Stomach (tissue), 4 donors: Measurements from ENCODE around the gene PRKCB.

ENCODE experiments used
- POLR2A ChIP-seq, 4 donors: fragments of 450-650 bp; IDR thresholded peaks; one replicate each; pipeline ENCODE4 v1.6.1; 2016; ENCODE audit warnings: antibody characterized with exemption in 4 of 4, control low read depth in 2 of 4, mild to moderate bottlenecking in 1 of 4, moderate library complexity in 1 of 4
- TF ChIP-seq, protein P1 (sequence below), 7 experiments: fragments of 450-650 bp in 4 of 7; fragments of 200-600 bp in 3 of 7; sonication (generic) in 3 of 7; IDR thresholded peaks; one replicate each; pipeline ENCODE4 v1.5.1; 2016 to 2019; ENCODE audit warnings: antibody characterized with exemption in 7 of 7, control low read depth in 2 of 7, mild to moderate bottlenecking in 1 of 7

- TF ChIP-seq, protein P1, sequence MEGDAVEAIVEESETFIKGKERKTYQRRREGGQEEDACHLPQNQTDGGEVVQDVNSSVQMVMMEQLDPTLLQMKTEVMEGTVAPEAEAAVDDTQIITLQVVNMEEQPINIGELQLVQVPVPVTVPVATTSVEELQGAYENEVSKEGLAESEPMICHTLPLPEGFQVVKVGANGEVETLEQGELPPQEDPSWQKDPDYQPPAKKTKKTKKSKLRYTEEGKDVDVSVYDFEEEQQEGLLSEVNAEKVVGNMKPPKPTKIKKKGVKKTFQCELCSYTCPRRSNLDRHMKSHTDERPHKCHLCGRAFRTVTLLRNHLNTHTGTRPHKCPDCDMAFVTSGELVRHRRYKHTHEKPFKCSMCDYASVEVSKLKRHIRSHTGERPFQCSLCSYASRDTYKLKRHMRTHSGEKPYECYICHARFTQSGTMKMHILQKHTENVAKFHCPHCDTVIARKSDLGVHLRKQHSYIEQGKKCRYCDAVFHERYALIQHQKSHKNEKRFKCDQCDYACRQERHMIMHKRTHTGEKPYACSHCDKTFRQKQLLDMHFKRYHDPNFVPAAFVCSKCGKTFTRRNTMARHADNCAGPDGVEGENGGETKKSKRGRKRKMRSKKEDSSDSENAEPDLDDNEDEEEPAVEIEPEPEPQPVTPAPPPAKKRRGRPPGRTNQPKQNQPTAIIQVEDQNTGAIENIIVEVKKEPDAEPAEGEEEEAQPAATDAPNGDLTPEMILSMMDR (IDR thresholded peaks at IDR 0.05), result no peak
- no peak for TF ChIP-seq POLR2A (IDR thresholded peaks at IDR 0.05)
Observed at GRCh38 chr16:24258791-24259190, 423.0 kb downstream of the PRKCB start.
